Epithelial cell of esophagus (primary cell): ENCODE results near the gene PSMD4.
"Not testable (repeated sequence)": the region's sequence is repeated elsewhere in the genome, so short reads cannot be mapped to it uniquely, and the experiment has no call there.

Experiments used
- DNase-seq: peaks from one replicate; pipeline ENCODE4 v3.0.0; 2010; ENCODE audit warnings: low read depth
- H3K4me3 ChIP-seq: 2 replicates; pipeline ENCODE4 v1.5.1; 2011; ENCODE audit warnings: mild to moderate bottlenecking, low read length, control low read depth
- CTCF ChIP-seq: IDR thresholded peaks from 2 replicates; pipeline ENCODE4 v1.5.1; 2011; ENCODE audit warnings: low read depth, mild to moderate bottlenecking, low read length, control low read depth, inconsistent platforms; ENCODE audit not compliant: insufficient read depth; ENCODE audit errors: missing control alignments

PSMD4 gene

GRCh38 chr1:151255381-151255780 is 847 bp downstream of the PSMD4 start:
- H3K4me3 ChIP-seq = peak overlapping the region; percentile 74
- TF ChIP-seq CTCF = no peak
- DNase-seq = peak; percentile 17

- TF ChIP-seq CTCF = no peak
- H3K4me3 ChIP-seq = no peak overlapping the region
- DNase-seq = peak; percentile 83
These were observed 4.8 kb downstream of the PSMD4 start for GRCh38 chr1:151259351-151259750.

GRCh38 chr1:151265446-151266236 is 11.1 kb downstream of the PSMD4 start:
- H3K4me3 ChIP-seq = no peak overlapping the region
- no peak for DNase-seq
- TF ChIP-seq CTCF = no peak

GRCh38 chr1:151266315-151266714 is 11.8 kb downstream of the PSMD4 start:
- TF ChIP-seq CTCF = no peak
- no peak overlapping the region for H3K4me3 ChIP-seq
- no peak for DNase-seq

- H3K4me3 ChIP-seq = no peak overlapping the region
- no peak for TF ChIP-seq CTCF
- no peak for DNase-seq
These were observed 12.3 kb downstream of the PSMD4 start for GRCh38 chr1:151266821-151267220.

- no peak overlapping the region for H3K4me3 ChIP-seq
- TF ChIP-seq CTCF = no peak
- DNase-seq = peak; percentile 88
These were observed 13.2 kb downstream of the PSMD4 start for GRCh38 chr1:151267760-151268159.

GRCh38 chr1:151273924-151274466 is 19.5 kb downstream of the PSMD4 start:
- no peak for TF ChIP-seq CTCF
- DNase-seq = no peak
- no peak overlapping the region for H3K4me3 ChIP-seq

GRCh38 chr1:151275341-151275740 is 20.8 kb downstream of the PSMD4 start:
- not testable (repeated sequence) for DNase-seq, H3K4me3 ChIP-seq
